Measurements from ENCODE around the gene ID3.

Gene ID3

DNA sequence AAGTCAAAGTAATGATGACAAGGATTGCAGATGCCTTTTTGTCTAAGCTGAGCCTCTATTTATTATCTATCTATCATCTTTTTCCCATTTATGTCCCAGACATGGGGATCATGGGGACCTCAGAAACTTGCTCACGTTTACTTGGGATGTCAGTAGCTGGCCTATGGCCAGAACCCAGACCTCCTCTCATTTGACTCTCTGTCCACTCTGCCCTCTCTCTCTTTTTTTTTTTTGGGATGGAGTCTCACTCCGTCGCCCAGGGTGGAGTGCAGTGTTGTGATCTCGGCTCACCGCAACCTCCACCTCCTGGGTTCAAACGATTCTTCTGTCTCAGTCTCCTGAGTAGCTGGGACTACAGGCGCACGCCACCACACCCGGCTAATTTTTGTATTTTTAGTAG lies 3.7 kb upstream of the ID3 start:
- TF ChIP-seq, protein P1, sequence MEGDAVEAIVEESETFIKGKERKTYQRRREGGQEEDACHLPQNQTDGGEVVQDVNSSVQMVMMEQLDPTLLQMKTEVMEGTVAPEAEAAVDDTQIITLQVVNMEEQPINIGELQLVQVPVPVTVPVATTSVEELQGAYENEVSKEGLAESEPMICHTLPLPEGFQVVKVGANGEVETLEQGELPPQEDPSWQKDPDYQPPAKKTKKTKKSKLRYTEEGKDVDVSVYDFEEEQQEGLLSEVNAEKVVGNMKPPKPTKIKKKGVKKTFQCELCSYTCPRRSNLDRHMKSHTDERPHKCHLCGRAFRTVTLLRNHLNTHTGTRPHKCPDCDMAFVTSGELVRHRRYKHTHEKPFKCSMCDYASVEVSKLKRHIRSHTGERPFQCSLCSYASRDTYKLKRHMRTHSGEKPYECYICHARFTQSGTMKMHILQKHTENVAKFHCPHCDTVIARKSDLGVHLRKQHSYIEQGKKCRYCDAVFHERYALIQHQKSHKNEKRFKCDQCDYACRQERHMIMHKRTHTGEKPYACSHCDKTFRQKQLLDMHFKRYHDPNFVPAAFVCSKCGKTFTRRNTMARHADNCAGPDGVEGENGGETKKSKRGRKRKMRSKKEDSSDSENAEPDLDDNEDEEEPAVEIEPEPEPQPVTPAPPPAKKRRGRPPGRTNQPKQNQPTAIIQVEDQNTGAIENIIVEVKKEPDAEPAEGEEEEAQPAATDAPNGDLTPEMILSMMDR (conservative IDR thresholded peaks at IDR 0.05): no peak
- H3K27ac ChIP-seq: peak overlapping the region; percentile 95

DNA sequence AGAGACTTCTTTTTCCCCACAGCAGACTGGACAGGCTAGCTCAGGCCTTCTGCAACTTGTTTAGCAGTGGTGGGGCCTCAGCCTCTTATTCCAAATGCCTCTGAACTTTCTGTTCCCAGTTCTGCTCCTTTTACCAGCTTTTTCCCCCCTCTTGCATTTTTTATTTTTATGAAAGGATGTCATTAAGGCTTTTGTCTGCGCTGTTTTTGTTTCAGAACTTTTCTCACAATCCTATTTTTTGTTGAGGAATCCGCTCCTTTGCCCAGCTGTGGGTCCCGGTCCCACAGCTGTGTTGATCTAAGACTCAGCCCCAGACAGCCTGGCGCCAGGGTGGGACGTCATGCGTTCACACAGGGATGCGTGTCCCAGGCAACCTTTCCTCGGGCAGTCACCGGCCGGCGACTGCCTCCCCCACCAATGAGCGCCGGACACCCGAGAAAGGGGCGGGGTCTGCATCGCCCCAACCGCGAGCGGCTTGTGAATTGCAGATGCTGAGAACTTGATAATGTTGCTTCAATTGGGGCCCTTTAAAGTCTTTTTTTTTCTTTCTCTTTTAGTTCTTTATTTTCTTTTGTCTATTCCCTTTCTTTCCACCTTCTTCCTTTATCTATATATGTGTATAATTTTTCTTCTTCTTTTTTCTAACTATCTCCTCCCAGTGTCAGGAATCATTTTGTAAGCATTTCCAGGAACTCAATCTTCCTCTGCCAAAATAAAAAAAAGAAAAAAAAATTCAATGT lies 3.0 kb upstream of the ID3 start:
- H3K27ac ChIP-seq: peak overlapping the region; percentile 95
- TF ChIP-seq, protein P1 (conservative IDR thresholded peaks at IDR 0.05): no peak

DNA sequence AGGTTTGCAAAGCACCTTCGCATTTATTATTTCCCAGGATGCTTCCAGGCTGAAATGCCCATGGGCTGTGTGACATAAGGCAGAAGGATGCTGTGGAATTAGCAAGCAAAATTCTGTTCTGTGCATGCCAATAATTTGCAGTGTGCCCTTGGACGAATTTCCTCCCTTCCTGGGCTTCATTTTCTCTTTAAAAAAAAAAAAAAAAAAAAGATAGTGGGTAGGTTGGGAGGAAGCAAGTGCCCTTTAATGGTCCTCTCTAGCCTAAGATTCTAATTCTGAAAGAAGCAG lies 2.5 kb upstream of the ID3 start:
- TF ChIP-seq, protein P1 (conservative IDR thresholded peaks at IDR 0.05): no peak
- peak overlapping the region; percentile 95 for H3K27ac ChIP-seq

DNA sequence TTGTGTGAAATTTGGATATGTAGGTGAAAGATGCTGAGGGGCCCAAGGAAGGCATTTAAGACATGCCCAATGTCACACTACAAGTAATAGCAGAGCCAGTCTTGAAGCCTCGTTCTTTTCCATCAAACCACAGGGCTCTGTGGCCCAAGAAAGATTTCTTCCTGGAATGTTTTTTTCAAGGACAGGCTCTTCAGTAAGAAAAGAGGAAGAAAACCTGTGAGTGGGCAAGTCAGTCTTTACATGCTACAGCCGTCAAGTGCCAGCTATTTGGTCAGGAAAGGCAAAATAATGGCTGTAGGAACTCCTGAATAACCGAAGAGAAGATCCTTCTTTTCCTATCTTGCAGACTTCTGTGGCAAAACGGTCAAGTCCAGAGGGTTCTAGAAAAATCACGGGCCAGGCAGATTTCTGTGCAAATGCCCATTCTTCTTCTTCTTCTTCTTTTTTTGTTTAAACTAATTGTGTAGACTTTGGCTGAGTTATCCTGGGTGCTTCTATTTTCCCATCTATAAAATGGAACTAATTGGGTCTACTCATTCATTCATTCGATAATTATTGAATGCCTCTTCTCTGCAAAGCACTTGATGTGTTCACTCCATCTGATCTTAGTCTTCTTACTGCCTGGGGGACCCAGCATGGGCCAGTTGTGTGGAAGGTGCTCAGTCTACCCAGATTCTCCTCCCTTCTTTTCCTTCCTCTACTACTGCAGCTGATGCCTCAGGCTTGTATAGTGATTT lies 1.9 kb upstream of the ID3 start:
- TF ChIP-seq, protein P1 (conservative IDR thresholded peaks at IDR 0.05): no peak
- H3K27ac ChIP-seq: peak overlapping the region; percentile 95

DNA sequence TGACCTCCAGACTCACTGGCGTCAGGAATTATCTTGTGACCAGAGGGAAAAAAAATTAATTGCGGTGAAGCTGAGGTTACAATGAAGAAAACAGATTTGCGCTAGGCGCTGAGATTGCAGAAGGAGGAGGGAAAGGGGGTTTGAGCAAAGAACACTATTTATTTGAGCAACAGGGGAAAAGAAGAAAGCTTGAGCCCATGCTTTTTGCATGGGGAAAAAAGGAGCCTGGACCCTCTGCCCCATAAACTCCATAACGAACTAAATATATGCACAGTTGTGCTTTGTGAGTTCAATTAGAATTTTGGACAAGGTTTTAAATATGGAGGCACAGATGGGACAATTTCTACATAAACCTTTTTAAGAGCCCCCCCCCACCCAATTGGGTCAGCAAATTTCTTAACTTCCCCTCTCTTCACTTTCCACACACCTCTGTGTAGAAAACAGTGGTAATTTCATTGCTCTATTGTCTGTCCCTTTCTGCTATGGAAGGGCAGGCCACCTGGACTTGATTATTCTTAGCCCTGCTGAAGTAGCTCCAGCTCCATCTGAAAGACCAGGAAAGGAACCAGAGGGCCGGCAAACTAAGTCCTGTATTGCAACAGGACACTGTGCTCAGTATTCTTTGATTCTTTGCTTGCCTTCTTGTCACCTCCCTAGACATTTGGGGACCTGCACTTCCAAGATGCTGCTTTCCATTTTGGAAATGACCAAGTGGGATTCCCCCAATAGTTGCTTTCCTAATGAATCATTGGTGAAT lies 862 bp upstream of the ID3 start:
- peak overlapping the region; percentile 95 for H3K27ac ChIP-seq
- TF ChIP-seq, protein P1 (conservative IDR thresholded peaks at IDR 0.05): no peak

DNA sequence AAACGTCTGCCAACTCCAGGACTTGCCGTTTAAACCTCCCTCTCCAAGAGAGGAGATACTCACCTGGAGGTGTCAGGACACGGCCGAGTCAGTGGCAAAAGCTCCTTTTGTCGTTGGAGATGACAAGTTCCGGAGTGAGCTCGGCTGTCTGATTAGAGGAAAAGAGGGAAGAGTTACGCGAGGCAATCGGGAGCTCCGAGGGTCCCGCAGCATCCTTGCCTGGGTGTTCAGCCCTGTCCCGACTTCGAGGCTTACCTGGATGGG lies 497 bp downstream of the ID3 start:
- H3K27ac ChIP-seq: peak overlapping the region; percentile 95
- TF ChIP-seq, protein P1 (conservative IDR thresholded peaks at IDR 0.05): no peak

DNA sequence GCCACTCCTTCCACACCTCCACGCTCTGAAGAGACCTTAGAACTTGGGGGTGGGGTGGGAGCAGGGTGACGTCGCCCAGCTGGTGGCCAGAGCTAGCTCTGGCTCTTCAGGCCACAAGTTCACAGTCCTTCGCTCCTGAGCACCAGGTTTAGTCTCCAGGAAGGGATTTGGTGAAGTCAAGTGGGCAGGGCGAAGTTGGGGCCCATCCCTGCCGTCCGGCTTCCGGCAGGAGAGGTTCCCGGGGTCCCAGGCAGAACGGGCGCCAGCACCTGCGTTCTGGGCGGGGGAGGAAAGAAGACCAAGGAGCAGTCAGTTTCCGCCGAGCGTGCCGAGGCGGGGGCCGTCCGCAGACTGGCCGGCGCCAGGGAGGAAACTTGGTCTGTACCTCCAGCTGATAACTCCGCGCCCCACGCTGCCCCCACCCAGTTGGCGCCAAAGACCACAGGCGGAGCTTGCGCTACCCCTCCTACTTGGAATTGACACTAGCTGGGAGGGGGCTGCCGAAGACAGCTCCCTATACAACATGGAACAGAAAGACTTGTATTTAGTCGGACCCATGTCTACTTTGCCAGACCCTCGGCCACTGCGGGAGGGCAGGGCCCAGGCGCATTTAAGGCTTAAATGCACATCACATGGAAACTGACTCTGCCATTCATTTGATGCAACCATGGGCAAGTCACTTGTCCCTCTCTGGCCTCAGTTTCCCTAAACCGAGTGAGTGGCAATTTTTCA lies 995 bp downstream of the ID3 start:
- TF ChIP-seq, protein P1 (conservative IDR thresholded peaks at IDR 0.05): no peak
- peak overlapping the region; percentile 95 for H3K27ac ChIP-seq

Data from VCaP (cell line).